BJ (cell line): Measurements from ENCODE around the gene SHROOM3. TPM values are rescaled to one million over a fixed set of nuclear protein-coding genes. Genes with fewer than 3 reads are reported as not detected.

Experiments
- CTCF ChIA-PET: fragments of 350-600 bp; formaldehyde crosslinking; extraction: SDS; loops from one replicate; lab custom pipeline; 2021; ENCODE audit warnings: antibody characterized with exemption, inconsistent platforms; lab: Yijun Ruan, JAX
- POLR2A ChIA-PET: fragments of 300-600 bp; sonication (Branson Sonifier 250); formaldehyde crosslinking; extraction: SDS; loops from one replicate; lab custom pipeline; 2021; ENCODE audit warnings: antibody characterized with exemption; lab: Charles Lee
- DNase-seq: peaks from one replicate; pipeline ENCODE4 v3.0.0-alpha.2; 2011; ENCODE audit warnings: low read depth
- H3K27me3 ChIP-seq: 2 replicates; pipeline ENCODE4 v1.6.0; 2011; ENCODE audit warnings: low read length; ENCODE audit not compliant: control insufficient read depth, insufficient read depth
- H3K36me3 ChIP-seq: 2 replicates; pipeline ENCODE4 v1.5.1; 2011; ENCODE audit warnings: low read length; ENCODE audit not compliant: control insufficient read depth, insufficient read depth
- H3K4me3 ChIP-seq: 2 replicates; pipeline ENCODE4 v1.5.1; 2011; ENCODE audit warnings: low read depth, mild to moderate bottlenecking, control low read depth, low read length
- polyA plus RNA-seq: library from polyadenylated mRNA; depleted of rRNA; stranded (reverse); fragments of >200 nt; gene quantifications from 2 replicates; pipeline ENCODE4 v1.2.3, GENCODE V29; 2011
- TF ChIP-seq, protein P1 (sequence below): IDR thresholded peaks from 2 replicates; pipeline ENCODE4 v1.5.1; 2011; ENCODE audit warnings: low read depth, mild to moderate bottlenecking, control low read depth, inconsistent platforms, low read length, moderate library complexity; ENCODE audit not compliant: insufficient read depth

SHROOM3 gene
- polyA plus RNA-seq, 1 experiment: 46.1 TPM

DNA sequence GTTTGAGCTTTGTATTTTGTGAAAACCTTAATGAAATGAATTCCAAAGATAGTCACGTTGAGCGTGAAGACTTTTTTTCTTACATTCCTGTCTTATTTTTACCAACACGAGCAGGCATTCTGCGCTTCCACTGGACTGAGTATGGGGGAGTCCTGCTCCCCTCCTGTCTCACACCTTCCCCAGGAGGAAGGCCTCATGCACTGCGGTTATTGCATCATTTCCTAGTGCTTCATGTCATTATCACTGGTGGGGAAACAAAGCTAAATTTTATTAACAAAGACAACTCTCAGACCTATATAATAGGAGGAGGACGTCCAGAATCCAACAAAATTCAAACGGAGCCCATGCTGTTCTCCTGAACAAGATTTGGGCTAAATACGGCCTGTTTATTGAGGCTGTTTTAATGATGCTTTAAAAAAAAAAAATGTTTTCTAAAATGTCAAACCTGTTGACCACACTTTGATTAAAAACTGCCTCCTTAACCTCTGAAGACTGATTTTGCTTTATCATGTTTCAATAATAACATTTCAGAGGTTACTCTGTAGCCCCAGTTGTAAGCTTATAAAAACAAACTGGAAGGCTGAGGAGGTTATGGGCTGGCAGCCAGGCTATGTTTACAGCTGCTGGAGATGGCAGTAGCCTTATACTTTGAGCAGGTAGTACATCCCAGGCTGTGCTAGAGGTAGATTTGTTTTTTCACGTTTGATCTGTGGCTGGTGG lies 344.9 kb downstream of the SHROOM3 start:
- ChIA-PET POLR2A (no interaction called here), CTCF (interaction anchor here (0.6 to 1.1 kb wide), 2 partner anchors 31 to 423 kb away, joined by 3 to 5 read pairs; no protein-coding TSS in a partner anchor)
- DNase-seq: no peak
- Histone ChIP-seq H3K27me3 (no peaks in the 10 kb centered on the region), H3K36me3 (peaks cover 6% of the 10 kb centered on the region), H3K4me3 (no peak overlapping the region)
- TF ChIP-seq, protein P1, sequence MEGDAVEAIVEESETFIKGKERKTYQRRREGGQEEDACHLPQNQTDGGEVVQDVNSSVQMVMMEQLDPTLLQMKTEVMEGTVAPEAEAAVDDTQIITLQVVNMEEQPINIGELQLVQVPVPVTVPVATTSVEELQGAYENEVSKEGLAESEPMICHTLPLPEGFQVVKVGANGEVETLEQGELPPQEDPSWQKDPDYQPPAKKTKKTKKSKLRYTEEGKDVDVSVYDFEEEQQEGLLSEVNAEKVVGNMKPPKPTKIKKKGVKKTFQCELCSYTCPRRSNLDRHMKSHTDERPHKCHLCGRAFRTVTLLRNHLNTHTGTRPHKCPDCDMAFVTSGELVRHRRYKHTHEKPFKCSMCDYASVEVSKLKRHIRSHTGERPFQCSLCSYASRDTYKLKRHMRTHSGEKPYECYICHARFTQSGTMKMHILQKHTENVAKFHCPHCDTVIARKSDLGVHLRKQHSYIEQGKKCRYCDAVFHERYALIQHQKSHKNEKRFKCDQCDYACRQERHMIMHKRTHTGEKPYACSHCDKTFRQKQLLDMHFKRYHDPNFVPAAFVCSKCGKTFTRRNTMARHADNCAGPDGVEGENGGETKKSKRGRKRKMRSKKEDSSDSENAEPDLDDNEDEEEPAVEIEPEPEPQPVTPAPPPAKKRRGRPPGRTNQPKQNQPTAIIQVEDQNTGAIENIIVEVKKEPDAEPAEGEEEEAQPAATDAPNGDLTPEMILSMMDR: no peak

DNA sequence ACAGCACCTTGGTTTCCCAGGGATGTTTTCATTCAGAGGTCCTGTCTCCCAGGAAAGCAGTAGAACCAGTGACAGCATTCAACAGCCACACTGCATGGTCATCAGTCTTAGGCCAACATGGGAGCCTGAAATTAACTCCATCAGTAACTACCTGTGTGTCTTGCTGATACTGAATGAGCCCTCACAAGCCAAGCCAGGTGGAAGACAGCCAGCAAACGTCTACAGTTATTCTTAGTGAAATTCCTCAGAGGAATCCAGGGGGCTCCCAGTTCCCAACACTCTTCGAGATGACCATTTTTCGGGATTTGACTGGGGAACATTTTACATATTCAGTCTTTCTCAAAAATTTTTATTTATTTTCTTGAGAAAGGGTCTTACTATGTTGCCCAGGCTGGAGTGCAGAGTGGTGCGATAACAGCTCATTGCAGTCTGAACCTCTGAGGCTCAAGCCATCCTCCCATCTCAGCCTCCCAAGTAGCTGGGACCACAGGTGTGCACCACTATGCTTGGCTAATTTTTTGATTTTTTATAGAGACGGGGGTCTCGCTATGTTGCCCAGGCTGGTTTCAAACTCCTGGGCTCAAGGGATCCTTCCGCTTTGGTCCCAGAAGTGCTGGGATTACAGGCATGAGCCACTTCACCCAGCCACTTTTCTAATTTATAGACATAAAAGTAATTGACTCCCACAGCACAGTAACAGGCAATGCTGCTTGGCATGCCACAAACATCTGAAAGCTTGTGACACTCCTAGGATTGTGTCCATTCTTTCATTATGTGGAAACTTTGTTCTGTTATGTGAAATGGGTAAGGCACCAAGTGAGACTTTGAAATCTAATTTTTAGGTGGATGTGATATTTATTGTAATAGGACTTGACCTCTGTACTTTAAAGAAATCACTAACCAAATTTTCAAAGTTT lies 346.0 kb downstream of the SHROOM3 start:
- peaks cover 6% of the 10 kb centered on the region for H3K36me3 ChIP-seq
- ChIA-PET POLR2A (no interaction called here), CTCF (interaction anchor here (0.6 to 1.1 kb wide), 2 partner anchors 30 to 422 kb away, joined by 3 to 5 read pairs; no protein-coding TSS in a partner anchor)
- TF ChIP-seq, protein P1: no peak
- H3K27me3 ChIP-seq: no peaks in the 10 kb centered on the region
- no peak overlapping the region for H3K4me3 ChIP-seq
- no peak for DNase-seq

DNA sequence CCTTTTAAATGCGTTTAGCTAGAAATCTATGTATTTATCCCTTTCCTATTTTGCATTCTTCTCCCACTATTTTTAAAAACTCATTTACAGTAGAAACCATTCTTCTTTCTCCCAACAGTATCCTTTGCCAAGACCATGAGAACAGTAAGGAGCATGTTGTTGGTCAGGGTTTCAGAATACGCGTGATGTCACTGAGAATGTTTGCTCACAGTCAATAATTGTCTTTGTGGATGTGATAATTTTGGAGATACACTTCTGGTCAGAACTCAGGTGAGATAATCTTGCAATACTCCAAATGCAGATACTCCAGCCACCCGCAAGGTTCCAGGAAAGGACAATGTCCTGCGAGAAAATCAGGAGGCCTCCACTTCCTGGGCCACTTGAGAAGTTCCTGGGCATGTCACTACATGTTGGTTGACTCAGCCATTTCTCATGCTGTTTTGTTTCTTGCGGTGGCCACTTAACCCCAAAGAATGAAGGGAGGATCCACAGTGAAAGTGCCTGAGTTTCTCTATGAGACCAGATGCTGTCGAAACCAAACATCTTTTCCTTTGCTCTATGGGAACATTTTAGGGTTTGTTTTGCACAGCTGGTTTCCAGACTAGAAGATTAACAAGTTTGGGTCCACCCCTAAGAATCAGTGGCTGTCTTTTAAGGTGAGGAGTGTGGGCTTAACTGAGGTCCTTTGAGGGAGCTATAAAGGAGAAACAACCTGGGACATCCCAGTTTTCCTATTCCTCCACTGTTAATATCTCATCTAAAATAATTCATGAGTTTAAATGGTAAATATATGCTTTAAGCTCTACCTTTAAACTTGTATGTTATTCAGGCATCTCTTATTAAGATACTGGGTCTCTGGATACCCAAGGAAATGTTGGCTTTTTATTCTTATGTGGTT lies 346.9 kb downstream of the SHROOM3 start:
- TF ChIP-seq, protein P1: no peak
- DNase-seq: peak; percentile 98
- Histone ChIP-seq H3K36me3 (peaks cover 7% of the 10 kb centered on the region), H3K27me3 (no peaks in the 10 kb centered on the region), H3K4me3 (peak overlapping the region; percentile 14)
- POLR2A ChIA-PET: no interaction called here
- CTCF ChIA-PET: no interaction called here

DNA sequence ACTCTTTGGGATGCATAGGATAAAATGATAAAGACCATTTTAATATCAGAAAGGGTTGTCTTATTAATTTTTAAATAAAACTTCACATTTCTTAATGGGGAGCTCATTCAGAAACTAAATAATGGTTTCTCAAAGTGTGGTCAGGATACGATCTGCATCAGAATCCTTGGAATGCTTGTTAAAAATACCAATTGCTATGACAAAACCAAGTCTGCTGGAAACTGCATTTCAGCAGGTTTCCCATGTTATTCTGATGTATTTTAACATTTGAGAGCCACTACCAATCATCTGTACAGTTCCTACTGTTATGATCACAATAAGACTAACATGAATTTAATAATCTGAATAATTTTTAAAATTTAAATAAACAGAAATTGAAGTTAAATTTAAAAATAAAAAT lies 347.8 kb downstream of the SHROOM3 start:
- ChIA-PET POLR2A (interaction anchor here (0.7 to 0.9 kb wide), 2 partner anchors 175 to 182 kb away, joined by 3 read pairs; no protein-coding TSS in a partner anchor), CTCF (no interaction called here)
- peak overlapping the region; percentile 14 for H3K4me3 ChIP-seq
- peak; percentile 82 for DNase-seq
- H3K36me3 ChIP-seq: peaks cover 7% of the 10 kb centered on the region
- H3K27me3 ChIP-seq: no peaks in the 10 kb centered on the region
- TF ChIP-seq, protein P1: no peak
